ENCODE data around the gene TNFRSF19.

Gene TNFRSF19

DNA sequence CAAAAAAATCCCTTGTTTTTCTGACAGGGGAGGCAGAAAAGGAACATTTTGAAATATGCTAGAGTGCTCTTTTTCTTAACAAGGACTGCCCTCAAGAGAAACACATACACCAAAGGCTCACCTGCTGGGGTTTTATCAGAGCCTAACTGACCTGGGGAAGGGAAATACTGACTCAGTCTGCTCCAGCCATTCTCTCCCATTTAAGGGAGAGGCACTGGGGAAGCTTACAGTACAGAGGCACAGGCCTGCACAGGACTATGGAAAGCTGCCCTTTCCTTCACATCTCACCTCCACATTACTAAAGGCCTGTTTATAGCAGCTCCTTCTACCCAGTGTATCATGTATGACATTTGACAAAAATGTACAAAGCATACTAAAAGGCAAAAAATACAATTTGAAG lies 30.3 kb downstream of the TNFRSF19 start:
- TF ChIP-seq, protein P1, sequence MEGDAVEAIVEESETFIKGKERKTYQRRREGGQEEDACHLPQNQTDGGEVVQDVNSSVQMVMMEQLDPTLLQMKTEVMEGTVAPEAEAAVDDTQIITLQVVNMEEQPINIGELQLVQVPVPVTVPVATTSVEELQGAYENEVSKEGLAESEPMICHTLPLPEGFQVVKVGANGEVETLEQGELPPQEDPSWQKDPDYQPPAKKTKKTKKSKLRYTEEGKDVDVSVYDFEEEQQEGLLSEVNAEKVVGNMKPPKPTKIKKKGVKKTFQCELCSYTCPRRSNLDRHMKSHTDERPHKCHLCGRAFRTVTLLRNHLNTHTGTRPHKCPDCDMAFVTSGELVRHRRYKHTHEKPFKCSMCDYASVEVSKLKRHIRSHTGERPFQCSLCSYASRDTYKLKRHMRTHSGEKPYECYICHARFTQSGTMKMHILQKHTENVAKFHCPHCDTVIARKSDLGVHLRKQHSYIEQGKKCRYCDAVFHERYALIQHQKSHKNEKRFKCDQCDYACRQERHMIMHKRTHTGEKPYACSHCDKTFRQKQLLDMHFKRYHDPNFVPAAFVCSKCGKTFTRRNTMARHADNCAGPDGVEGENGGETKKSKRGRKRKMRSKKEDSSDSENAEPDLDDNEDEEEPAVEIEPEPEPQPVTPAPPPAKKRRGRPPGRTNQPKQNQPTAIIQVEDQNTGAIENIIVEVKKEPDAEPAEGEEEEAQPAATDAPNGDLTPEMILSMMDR (IDR thresholded peaks at IDR 0.05; ENCODE audit: low read depth, low read length, missing control alignments): no peak
- no peak overlapping the region for H3K4me3 ChIP-seq (replicated peaks; ENCODE audit: low read depth, low read length)
- no peak for DNase-seq (ENCODE audit: extremely low read depth, low read depth)

DNA sequence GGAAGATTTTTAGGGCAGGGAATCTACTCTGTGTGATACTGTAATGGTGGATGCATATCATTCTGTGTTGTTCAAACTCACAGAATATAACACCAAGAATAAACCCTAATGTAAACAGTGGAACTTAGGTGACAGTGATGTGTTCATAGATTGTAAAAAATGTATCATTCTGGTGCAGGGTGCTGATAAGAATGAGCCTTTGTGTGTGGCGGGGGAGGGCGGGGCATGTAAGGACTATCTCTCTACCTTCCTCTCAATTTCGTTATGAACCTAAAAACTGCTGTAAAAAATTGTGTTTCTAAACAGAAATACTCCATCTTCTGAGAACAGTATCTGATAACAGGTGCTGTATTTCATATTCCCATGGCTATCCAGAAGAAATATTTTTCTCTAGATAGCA lies 35.6 kb downstream of the TNFRSF19 start:
- DNase-seq (ENCODE audit: extremely low read depth, low read depth): no peak
- H3K4me3 ChIP-seq (replicated peaks; ENCODE audit: low read depth, low read length): no peak overlapping the region
- TF ChIP-seq, protein P1 (IDR thresholded peaks at IDR 0.05; ENCODE audit: low read depth, low read length, missing control alignments): no peak

GRCh38 chr13:23608138-23608537 lies 37.9 kb downstream of the TNFRSF19 start:
- no peak for DNase-seq (ENCODE audit: extremely low read depth, low read depth)
- TF ChIP-seq, protein P1 (IDR thresholded peaks at IDR 0.05; ENCODE audit: low read depth, low read length, missing control alignments): no peak
- no peak overlapping the region for H3K4me3 ChIP-seq (replicated peaks; ENCODE audit: low read depth, low read length)

GRCh38 chr13:23608701-23609413 lies 38.6 kb downstream of the TNFRSF19 start:
- peak; percentile 75 for DNase-seq (ENCODE audit: extremely low read depth, low read depth)
- TF ChIP-seq, protein P1 (IDR thresholded peaks at IDR 0.05; ENCODE audit: low read depth, low read length, missing control alignments): no peak
- peak overlapping the region; percentile 3; the same call in 1 of the 2 replicates for H3K4me3 ChIP-seq (replicated peaks; ENCODE audit: low read depth, low read length)

GRCh38 chr13:23609414-23609760 lies 39.2 kb downstream of the TNFRSF19 start:
- peak overlapping the region; percentile 3 for H3K4me3 ChIP-seq (replicated peaks; ENCODE audit: low read depth, low read length)
- peak; percentile 66 for DNase-seq (ENCODE audit: extremely low read depth, low read depth)
- TF ChIP-seq, protein P1 (IDR thresholded peaks at IDR 0.05; ENCODE audit: low read depth, low read length, missing control alignments): no peak

DNA sequence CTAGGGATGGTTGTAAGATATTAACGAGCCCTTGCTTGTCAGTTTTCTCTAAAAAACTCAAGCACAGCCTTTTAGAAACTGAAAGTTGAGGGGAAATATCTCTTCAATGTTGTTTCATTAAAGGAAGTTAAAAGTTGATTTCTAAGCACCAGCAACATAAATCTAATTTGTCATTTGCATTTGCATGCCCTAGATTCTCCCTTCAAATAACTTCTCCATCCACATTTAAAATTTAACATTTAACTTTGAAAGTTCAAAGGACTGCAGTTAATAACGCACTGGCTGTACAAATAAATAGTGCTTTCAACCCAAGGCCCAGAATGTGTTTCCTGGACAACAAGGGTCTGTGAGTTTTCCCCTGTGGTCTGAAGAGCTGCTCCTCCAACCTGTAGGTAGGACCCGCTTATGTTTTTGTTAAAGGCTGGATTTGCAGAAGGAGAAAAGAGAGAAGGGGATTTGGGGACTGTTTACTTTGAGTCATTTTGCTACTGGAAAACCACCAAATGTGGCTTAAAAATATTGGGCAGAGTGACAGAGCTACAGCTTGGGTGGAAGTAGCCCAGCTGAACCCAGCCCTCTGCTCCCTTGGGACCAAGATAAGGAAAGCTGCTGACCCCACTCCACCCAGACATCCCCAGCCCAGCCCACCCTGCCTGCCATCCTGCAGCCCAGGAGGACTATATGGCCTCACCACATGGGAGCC lies 39.8 kb downstream of the TNFRSF19 start:
- TF ChIP-seq, protein P1 (IDR thresholded peaks at IDR 0.05; ENCODE audit: low read depth, low read length, missing control alignments): no peak
- H3K4me3 ChIP-seq (replicated peaks; ENCODE audit: low read depth, low read length): no peak overlapping the region; the same call in 1 of the 2 replicates
- DNase-seq (ENCODE audit: extremely low read depth, low read depth): no peak
